HG02885 (cell line): ENCODE data around the gene RPL18A.
A peak's percentile ranks its signal among the peaks of the same experiment; 100 is the strongest.

Experiments
- ATAC-seq: cut with Tn5 transposase; IDR thresholded peaks from one replicate; pipeline ENCODE4 v1.9.1; 2021; ENCODE audit warnings: mild to moderate bottlenecking; ENCODE audit not compliant: unreplicated experiment, poor library complexity

The RPL18A gene

GRCh38 chr19:17859533-17860330 is at the start of gene RPL18A:
TSS of gene RPL18A (plus strand) at chr19:17859910. CDS start at chr19:17859957, 47 bp downstream.
- peak; percentile 93 for ATAC-seq

GRCh38 chr19:17811103-17811502 is 48.6 kb upstream of the RPL18A start:
- no peak for ATAC-seq

- no peak for ATAC-seq
Observed at GRCh38 chr19:17811681-17812080, 48.0 kb upstream of the RPL18A start.

GRCh38 chr19:17812099-17812498 is 47.6 kb upstream of the RPL18A start:
- ATAC-seq, result no peak

- ATAC-seq, result no peak
Observed at GRCh38 chr19:17817668-17818363, 41.9 kb upstream of the RPL18A start.

- ATAC-seq, result no peak
Observed at GRCh38 chr19:17821190-17821589, 38.5 kb upstream of the RPL18A start, which contains the start of gene INSL3. TSS of gene INSL3 (minus strand) at chr19:17821519. CDS start at chr19:17821506, 13 bp downstream.

- ATAC-seq, result no peak
Observed at GRCh38 chr19:17824339-17824738, 35.4 kb upstream of the RPL18A start.

GRCh38 chr19:17826508-17827056 is 33.1 kb upstream of the RPL18A start:
- no peak for ATAC-seq

GRCh38 chr19:17829855-17830566 is 29.7 kb upstream of the RPL18A start:
- ATAC-seq, result no peak

- ATAC-seq, result no peak
Observed at GRCh38 chr19:17830567-17831418, 28.9 kb upstream of the RPL18A start.

- ATAC-seq, result no peak
Observed at GRCh38 chr19:17831419-17831888, 28.3 kb upstream of the RPL18A start.

- ATAC-seq, result no peak
Observed at GRCh38 chr19:17832443-17833208, 27.1 kb upstream of the RPL18A start.

GRCh38 chr19:17834350-17835181 is 25.1 kb upstream of the RPL18A start:
- no peak for ATAC-seq

GRCh38 chr19:17835182-17836006 is 24.3 kb upstream of the RPL18A start:
- no peak for ATAC-seq

GRCh38 chr19:17836530-17836929 is 23.2 kb upstream of the RPL18A start:
- no peak for ATAC-seq

- ATAC-seq, result no peak
Observed at GRCh38 chr19:17837972-17838371, 21.7 kb upstream of the RPL18A start.

- no peak for ATAC-seq
Observed at GRCh38 chr19:17840019-17840418, 19.7 kb upstream of the RPL18A start.
